Aorta (tissue), 5 donors: Measurements from ENCODE around the gene CD177. TPM values are rescaled to one million over a fixed set of nuclear protein-coding genes. Genes with fewer than 3 reads are reported as not detected.
"Not testable (repeated sequence)": the region's sequence is repeated elsewhere in the genome, so short reads cannot be mapped to it uniquely, and the experiment has no call there.

Source experiments
- ATAC-seq: fragments of 200-7000 bp; cut with Tn5 transposase; one replicate; pipeline ENCODE4 v1.9.1; 2022; ENCODE audit warnings: moderate library complexity; ENCODE audit not compliant: low FRiP score
- DNase-seq, 2 donors: peaks; one replicate each; pipeline ENCODE4 v3.0.0-alpha.2; 2020
- H3K27ac ChIP-seq, 2 donors: one replicate each; pipeline ENCODE4 v1.5.1; 2013; ENCODE audit warnings: low read length in 2 of 2, mild to moderate bottlenecking in 2 of 2, moderate library complexity in 2 of 2, control low read depth in 1 of 2, inconsistent platforms in 1 of 2, low read depth in 1 of 2
- H3K27me3 ChIP-seq, 2 donors: one replicate each; pipeline ENCODE4 v1.6.1; 2013; ENCODE audit warnings: control low read depth in 1 of 2, low read length in 1 of 2, mild to moderate bottlenecking in 1 of 2, moderate library complexity in 1 of 2; ENCODE audit not compliant: insufficient read depth in 2 of 2, control insufficient read depth in 1 of 2
- H3K36me3 ChIP-seq, 2 donors: one replicate each; pipeline ENCODE4 v1.6.1; 2013; ENCODE audit warnings: control low read depth in 1 of 2, low read length in 1 of 2, mild to moderate bottlenecking in 1 of 2; ENCODE audit not compliant: insufficient read depth in 2 of 2, control insufficient read depth in 1 of 2
- H3K4me1 ChIP-seq, 2 donors: one replicate each; pipeline ENCODE4 v1.6.1; 2013; ENCODE audit warnings: low read length in 2 of 2, control low read depth in 1 of 2, mild to moderate bottlenecking in 1 of 2, moderate library complexity in 1 of 2; ENCODE audit not compliant: insufficient read depth in 2 of 2, control insufficient read depth in 1 of 2
- H3K4me3 ChIP-seq, 2 donors: one replicate each; pipeline ENCODE4 v1.5.1; 2013; ENCODE audit warnings: low read length in 2 of 2, control low read depth in 1 of 2, mild to moderate bottlenecking in 1 of 2
- H3K9me3 ChIP-seq: one replicate; pipeline ENCODE4 v1.6.1; 2013; ENCODE audit warnings: mild to moderate bottlenecking, low read length; ENCODE audit not compliant: control insufficient read depth
- WGBS, 2 donors: extraction: QIAGEN DNeasy Blood & Tissue Kit; methylation state at CpG; one replicate each; pipeline ENCODE4 v1.1.7; 2013; 5-methylcytosine and 5-hydroxymethylcytosine counted together
- intact Hi-C, 2 donors: fragments of 100-400 bp; cut with DNase I; formaldehyde crosslinking; loops; one replicate each; pipeline versions ENCODE4 v1.14.2 to v1.15.0; 2022
- polyA plus RNA-seq, 2 donors: library from polyadenylated mRNA; stranded (reverse); fragments of 200-250 nt; gene quantifications; one replicate each; pipeline ENCODE4 v1.2.3, GENCODE V29; 2013
- total RNA-seq, 2 donors: library from RNA; stranded (reverse); fragmentation: NEBNext Ultra II Directional; extraction: Animal tissue kit (Norgen Biotek cat#: 25700); gene quantifications; one replicate each; pipeline ENCODE4 v1.2.1, GENCODE V29; 2021
- donor health status: healthy with polysubstance abuse.
- donor health status: Bipolar disorder and iron deficiency.
- donor health status: DM: no; HTN: no; CAD: no.
- donor health status: DM: no; HTN: no; CAD: no.
- donor health status: DM: yes; HTN: yes; CAD: no.

Gene CD177
- total and polyA plus RNA-seq, 4 donors: 0.13 to 6.0 (median 2.4) TPM

DNA sequence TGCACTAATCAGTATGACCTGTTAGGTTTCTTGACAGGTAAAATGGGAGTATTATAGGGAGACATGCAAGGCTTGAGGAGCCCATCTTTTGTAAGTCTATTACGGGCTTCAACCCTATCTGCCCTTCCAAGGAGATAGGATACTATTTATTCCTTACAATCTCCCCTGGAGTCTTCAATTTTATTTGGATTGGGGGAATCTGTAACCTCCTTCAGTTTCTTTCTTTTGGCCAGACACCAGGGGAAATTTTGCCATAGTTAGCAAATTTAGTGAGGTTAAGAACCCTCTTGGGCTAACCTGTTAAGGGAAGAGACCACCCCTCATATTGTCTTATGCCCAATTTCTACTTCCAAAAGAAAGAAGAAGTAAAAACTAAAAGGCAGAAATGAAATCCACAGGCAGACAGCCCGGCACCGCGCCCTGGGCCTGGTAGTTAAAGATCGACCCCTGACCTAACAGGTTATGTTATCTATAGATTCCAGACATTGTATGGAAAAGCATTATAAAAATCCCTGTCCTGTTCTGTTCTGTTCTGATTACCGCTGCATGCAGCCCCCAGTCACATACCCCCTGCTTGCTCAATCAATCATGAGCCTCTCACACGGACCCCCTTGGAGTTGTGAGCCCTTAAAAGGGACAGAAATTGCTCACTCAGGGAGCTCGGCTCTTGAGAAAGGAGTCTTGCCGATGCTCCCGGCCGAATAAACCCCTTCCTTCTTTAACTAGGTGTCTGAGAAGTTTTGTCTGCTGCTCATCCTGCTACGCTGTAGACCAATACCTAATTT lies 39.6 kb upstream of the CD177 start:
- WGBS, 2 donors: 80 to 81% methylated on average over 12 of the region's 12 CpGs
- Histone ChIP-seq H3K36me3 (no peaks in the 10 kb centered on the region), H3K4me1 (no peaks in the 10 kb centered on the region), H3K27ac (no peak overlapping the region), H3K9me3 (no peaks in the 10 kb centered on the region), H3K27me3 (no peaks in the 10 kb centered on the region), H3K4me3 (no peak overlapping the region)
- ATAC-seq: no peak
- no peak for DNase-seq
- intact Hi-C loops: no loop called here

DNA sequence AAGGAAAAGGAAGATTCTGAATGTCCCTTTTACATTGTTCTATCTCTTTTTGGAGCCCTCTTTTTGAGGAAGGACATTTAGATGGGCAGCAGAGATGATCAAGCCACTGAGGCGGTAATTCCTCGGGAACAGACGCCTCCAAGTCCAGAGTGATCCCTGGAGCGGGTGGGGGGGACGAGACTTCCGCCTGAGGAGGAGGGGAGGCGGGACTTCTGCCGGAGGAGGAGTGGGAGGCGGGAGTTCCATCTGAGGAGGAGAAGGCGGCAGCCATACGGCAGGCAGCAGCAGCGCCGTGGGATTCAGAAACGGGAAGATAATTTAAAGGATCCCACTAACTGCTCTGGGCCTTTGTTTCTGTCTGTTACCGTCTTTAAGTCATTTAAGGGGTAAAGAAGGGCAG lies 37.6 kb upstream of the CD177 start:
- DNase-seq: no peak
- Histone ChIP-seq H3K4me3 (no peak overlapping the region), H3K9me3 (no peaks in the 10 kb centered on the region), H3K27ac (no peak overlapping the region), H3K4me1 (no peaks in the 10 kb centered on the region), H3K36me3 (no peaks in the 10 kb centered on the region), H3K27me3 (no peaks in the 10 kb centered on the region)
- 77 to 83% methylated on average over 14 to 15 of the region's 15 CpGs for WGBS, 2 donors
- no peak for ATAC-seq
- intact Hi-C loops: no loop called here

DNA sequence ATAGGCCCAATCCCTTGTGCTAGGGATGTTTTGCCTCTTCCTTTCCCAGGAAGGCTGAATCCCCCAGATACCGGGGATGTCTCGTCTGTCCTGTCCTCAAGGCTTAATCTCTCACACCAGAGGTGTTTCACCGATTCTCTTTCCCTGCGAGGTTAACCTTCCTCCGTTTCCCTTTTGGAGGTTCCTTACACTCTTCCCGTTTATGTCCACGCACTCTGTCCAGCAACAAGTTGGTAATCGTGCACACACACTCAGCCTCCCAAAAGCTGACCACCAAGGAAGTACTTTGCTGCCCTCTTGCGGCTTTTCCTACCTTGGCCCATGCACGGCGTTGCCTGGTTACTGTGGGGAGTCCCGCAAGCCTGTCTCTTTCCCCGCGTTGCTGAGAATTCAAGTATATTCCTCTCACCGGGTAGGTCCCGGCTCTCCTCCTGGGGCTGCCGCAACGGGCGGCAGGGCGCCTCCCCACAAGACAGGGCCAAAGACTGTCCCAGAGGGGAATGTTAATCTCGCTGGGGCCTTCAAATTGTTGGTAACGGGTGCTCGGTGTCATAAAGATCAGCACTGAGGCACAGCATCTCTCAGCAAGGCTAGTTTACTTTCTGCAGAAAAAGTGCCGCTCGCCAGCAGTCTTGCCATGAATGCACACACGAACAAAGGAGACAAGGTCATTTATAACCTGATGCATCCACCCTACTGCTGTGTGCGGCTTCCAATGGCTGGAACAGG lies 36.7 kb upstream of the CD177 start:
- H3K36me3 ChIP-seq: no peaks in the 10 kb centered on the region
- no peak overlapping the region for H3K27ac ChIP-seq
- WGBS, 2 donors: 82 to 85% methylated on average over 27 of the region's 27 CpGs
- ATAC-seq (no peak), DNase-seq (no peak)
- no peaks in the 10 kb centered on the region for H3K27me3 ChIP-seq
- H3K4me3 ChIP-seq: no peak overlapping the region
- no peaks in the 10 kb centered on the region for H3K4me1 ChIP-seq
- no peaks in the 10 kb centered on the region for H3K9me3 ChIP-seq
- intact Hi-C loops: no loop called here

DNA sequence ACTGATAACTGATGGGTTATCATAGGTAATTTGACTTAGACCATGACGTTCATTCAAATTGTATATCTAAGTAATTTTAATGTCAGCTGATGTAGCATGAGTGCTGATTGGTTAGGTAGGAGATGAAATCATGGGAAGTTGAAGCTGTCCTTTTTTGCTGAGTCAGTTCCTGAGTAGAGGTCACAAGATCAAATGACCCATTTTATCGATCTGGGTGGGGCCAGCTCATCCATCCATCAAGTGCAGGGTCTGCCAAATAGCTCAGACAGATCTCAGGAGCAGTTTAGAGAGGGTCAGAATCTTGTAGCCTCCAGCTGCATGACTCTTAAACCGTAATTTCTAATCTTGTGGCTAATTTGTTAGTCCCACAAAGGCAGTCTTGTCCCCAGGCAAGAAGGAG lies 35.3 kb upstream of the CD177 start:
- intact Hi-C loops: no loop called here
- 63% methylated on average over 3 of the region's 3 CpGs for WGBS, 2 donors
- Histone ChIP-seq H3K36me3 (no peaks in the 10 kb centered on the region), H3K4me1 (no peaks in the 10 kb centered on the region), H3K9me3 (peaks cover 1% of the 10 kb centered on the region), H3K27me3 (no peaks in the 10 kb centered on the region), H3K4me3 (no peak overlapping the region), H3K27ac (no peak overlapping the region)
- ATAC-seq (no peak), DNase-seq (no peak)

DNA sequence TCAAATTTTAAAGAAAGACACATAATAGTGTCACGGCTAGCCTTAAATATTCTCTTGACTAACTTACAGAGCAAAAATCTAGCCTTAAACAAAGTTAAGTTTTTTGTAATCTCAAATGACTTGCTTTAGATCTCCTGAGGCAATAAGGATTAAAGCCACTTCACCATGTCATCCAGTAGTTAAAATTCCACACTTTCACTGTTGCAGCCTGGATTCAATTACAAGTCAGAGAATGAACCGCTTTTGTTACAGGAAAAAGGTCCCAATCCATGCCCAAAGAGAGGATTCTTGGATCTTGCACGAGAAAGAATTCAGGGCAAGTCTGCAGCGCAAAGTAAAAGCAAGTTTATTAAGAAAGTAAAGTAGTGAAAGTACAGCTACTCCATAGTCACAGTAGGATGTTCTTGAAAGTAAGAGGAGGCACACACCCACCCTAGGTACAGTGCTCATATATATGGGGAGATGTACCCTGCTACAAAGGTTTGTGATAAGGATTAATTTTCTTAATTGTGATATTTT lies 34.6 kb upstream of the CD177 start:
- Histone ChIP-seq H3K27me3 (no peaks in the 10 kb centered on the region), H3K9me3 (peaks cover 1% of the 10 kb centered on the region), H3K36me3 (no peaks in the 10 kb centered on the region), H3K4me1 (no peaks in the 10 kb centered on the region), H3K4me3 (no peak overlapping the region), H3K27ac (no peak overlapping the region)
- ATAC-seq (no peak), DNase-seq (no peak)
- intact Hi-C loops: no loop called here
- 69 to 75% methylated on average over 4 of the region's 4 CpGs for WGBS, 2 donors

DNA sequence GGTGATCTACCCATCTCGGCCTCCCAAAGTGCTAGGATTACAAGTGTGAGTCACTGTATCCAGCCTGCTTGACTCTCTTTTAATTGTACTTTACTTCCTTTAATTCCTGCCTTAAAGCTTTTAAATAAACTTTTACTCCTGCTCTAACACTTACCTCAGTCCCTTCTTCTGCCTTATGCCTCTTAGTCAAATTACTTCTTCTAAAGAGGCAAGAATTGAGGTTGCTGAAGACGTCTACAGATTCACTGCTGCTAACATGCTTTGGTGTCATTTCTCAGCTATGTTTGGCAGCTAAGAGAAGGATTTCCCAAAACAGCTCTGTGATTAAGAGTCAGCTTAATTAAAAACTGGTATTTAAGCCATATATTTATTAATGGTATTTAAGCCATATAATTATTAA lies 32.9 kb upstream of the CD177 start:
- WGBS, 2 donors: 58 to 62% methylated on average over 2 of the region's 2 CpGs
- Histone ChIP-seq H3K27me3 (no peaks in the 10 kb centered on the region), H3K4me3 (no peak overlapping the region), H3K9me3 (peaks cover 1% of the 10 kb centered on the region), H3K4me1 (no peaks in the 10 kb centered on the region), H3K27ac (no peak overlapping the region), H3K36me3 (no peaks in the 10 kb centered on the region)
- intact Hi-C loops: no loop called here
- ATAC-seq (no peak), DNase-seq (no peak)

DNA sequence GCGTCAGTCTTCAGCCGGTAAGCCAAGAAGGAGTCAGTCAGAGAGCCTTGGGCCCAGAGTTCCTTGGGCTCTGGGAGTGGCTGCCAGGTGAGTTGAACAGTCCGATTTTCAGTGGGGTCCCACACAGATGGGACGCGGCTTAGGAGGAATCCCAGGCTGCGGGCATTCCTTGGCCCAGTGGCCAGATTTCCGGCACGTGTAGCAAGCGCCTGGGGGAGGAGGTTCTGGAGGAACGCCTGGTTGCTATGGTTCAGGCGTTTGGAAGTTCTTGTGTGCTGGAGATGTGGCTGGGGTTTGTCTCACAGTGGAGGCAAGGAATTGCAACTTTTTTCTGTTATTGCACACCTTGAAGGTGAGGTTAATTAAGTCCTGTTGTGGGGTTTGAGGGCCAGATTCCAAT lies 26.7 kb upstream of the CD177 start:
- H3K9me3 ChIP-seq, H3K36me3 ChIP-seq, H3K27ac ChIP-seq, DNase-seq, H3K4me1 ChIP-seq, H3K4me3 ChIP-seq, H3K27me3 ChIP-seq, ATAC-seq, intact Hi-C loops: not testable (repeated sequence)
- 88 to 90% methylated on average over 11 of the region's 11 CpGs for WGBS, 2 donors

DNA sequence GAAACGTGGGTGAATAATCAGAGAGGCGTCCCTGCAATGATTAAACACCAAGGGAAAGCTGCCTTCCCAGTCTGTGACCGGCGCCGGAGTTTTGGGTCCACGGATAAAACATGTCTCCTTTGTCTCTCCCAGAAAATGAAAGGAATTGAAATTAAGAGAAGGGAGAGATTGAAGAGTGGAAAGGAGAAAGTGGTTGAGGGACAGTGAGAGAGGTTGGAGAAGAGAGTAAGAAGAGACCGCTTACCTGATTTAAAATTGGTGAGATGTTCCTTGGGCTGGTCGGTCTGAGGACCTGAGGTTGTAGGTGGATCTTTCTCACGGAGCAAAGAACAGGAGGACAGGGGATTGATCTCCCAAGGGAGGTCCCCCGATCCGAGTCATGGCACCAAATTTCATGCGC lies 24.9 kb upstream of the CD177 start:
- intact Hi-C loops, H3K36me3 ChIP-seq, ATAC-seq: not testable (repeated sequence)

DNA sequence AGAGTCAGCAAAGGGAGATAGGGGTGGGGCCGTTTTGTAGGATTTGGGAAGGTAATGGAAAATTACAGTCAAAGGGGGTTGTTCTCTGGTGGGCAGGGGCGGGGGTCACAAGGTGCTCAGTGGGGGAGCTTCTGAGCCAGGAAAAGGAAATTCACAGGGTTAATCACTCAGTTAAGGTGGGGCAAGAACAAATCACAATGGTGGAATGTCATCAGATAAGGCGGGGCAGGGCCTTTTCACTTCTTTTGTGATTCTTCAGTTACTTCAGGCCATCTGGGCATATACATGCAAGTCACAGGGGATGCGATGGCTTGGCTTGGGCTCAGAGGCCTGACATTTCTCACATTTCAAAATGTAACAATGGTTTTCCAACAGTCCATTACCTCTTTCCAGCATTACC lies 24.4 kb upstream of the CD177 start:
- H3K4me3 ChIP-seq, H3K4me1 ChIP-seq, H3K27me3 ChIP-seq, H3K36me3 ChIP-seq, intact Hi-C loops, H3K9me3 ChIP-seq, ATAC-seq, H3K27ac ChIP-seq, DNase-seq: not testable (repeated sequence)
- WGBS, 2 donors: 67 to 78% methylated on average over 4 of the region's 4 CpGs

More for the DNA sequence above, 24.9 kb upstream of the CD177 start:
- not testable (repeated sequence) for H3K27ac ChIP-seq, H3K27me3 ChIP-seq, DNase-seq, H3K9me3 ChIP-seq, H3K4me1 ChIP-seq, H3K4me3 ChIP-seq
- WGBS, 2 donors: 81 to 86% methylated on average over 9 to 12 of the region's 12 CpGs
